ENCODE results near the gene ESPNL. TPM values are rescaled to one million over a fixed set of nuclear protein-coding genes. Genes with fewer than 3 reads are reported as not detected.
"Not testable (repeated sequence)": the region's sequence is repeated elsewhere in the genome, so short reads cannot be mapped to it uniquely, and the experiment has no call there.

ESPNL gene
- total and polyA plus RNA-seq, 10 donors = 0.65 to 6.2 (median 1.7) TPM

DNA sequence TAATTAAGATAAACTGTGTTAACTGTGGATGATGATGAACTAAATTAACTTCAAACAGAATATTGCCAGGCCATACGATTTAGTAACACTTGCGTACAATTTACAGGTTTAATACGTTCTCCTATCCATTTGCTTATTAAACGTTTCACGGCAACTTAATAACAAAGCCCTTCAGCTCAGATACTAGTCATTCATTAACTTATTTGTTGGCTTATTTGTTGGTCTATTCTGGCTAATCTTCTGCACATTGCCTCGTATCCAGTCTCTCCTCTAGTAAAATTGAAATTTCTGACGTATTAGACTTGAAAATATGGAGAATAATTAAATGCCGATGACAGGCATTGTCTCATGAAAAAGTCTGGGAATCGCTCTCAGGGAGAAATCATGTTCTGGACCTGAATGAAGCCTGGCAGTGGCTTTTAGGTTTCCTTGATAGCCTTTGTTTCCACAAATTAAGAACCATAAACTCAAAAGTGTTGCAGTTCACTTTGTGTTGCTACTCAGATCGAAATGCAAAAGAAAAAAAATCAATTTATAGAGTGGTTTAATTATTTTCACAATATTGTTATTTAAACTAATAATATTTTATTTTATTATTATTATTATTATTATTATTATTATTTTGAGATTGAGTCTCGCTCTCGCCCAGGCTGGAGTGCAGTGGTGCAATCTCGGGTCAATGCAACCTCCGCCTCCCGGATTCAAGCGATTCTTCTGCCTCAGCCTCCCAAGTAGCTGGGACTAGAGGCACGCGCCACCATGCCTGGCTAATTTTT, 34.9 kb upstream of the ESPNL start:
- no peak for DNase-seq
- H3K36me3 ChIP-seq = peaks cover 0 to 63% (median 35%) of the 10 kb centered on the region in 6 donors
- no peak for TF ChIP-seq POLR2A (IDR thresholded peaks at IDR 0.05)
- TF ChIP-seq POLR2AphosphoS5 (IDR thresholded peaks at IDR 0.05) = no peak
- TF ChIP-seq, protein P1, sequence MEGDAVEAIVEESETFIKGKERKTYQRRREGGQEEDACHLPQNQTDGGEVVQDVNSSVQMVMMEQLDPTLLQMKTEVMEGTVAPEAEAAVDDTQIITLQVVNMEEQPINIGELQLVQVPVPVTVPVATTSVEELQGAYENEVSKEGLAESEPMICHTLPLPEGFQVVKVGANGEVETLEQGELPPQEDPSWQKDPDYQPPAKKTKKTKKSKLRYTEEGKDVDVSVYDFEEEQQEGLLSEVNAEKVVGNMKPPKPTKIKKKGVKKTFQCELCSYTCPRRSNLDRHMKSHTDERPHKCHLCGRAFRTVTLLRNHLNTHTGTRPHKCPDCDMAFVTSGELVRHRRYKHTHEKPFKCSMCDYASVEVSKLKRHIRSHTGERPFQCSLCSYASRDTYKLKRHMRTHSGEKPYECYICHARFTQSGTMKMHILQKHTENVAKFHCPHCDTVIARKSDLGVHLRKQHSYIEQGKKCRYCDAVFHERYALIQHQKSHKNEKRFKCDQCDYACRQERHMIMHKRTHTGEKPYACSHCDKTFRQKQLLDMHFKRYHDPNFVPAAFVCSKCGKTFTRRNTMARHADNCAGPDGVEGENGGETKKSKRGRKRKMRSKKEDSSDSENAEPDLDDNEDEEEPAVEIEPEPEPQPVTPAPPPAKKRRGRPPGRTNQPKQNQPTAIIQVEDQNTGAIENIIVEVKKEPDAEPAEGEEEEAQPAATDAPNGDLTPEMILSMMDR (IDR thresholded peaks at IDR 0.05 in 8 of 11, conservative IDR thresholded peaks at IDR 0.05 in 3 of 11) = no peak
- H3K27me3 ChIP-seq (replicated peaks in 1 of 7) = no peaks in the 10 kb centered on the region
- WGBS, 5 donors = 86 to 90% (median 86%) methylated on average over 18 of the region's 18 CpGs
- H3K9me3 ChIP-seq = no peaks in the 10 kb centered on the region
- H3K4me3 ChIP-seq = no peak overlapping the region
- peaks cover 0 to 33% (median 17%) of the 10 kb centered on the region in 6 donors for H3K4me1 ChIP-seq
- H3K27ac ChIP-seq = no peak overlapping the region
- intact Hi-C loops (cut with DNase I; ENCODE audit: low total_unique reads) = no loop called here

DNA sequence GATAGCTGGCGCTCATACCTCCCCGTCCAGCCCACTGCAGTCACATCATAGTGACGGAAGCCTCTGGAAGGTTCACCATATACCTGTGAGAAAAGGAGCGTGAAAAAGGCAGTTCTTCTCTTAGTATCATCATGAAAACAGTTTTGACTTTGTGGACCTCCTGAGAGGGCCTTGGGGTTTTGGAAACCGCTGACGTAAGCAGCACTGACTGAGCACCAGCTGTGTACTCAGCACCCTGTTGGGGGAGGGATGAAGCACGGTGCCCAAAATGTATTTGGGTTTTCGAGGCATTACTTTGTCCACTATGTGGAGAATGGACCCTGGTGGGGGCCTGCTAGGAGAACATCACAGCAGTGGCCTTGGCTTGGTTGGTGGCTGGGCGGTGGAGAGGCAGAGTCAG, 33.9 kb upstream of the ESPNL start:
- H3K36me3 ChIP-seq = peaks cover 0 to 73% (median 40%) of the 10 kb centered on the region in 6 donors
- TF ChIP-seq POLR2AphosphoS5 (IDR thresholded peaks at IDR 0.05) = no peak
- no peak for TF ChIP-seq POLR2A (IDR thresholded peaks at IDR 0.05)
- TF ChIP-seq, protein P1 (IDR thresholded peaks at IDR 0.05 in 8 of 11, conservative IDR thresholded peaks at IDR 0.05 in 3 of 11) = no peak
- no peak for DNase-seq
- 86 to 94% (median 86%) methylated on average over 9 of the region's 9 CpGs for WGBS, 5 donors
- H3K4me3 ChIP-seq = no peak overlapping the region
- H3K9me3 ChIP-seq = no peaks in the 10 kb centered on the region
- no peaks in the 10 kb centered on the region for H3K27me3 ChIP-seq (replicated peaks in 1 of 7)
- intact Hi-C loops (cut with DNase I; ENCODE audit: low total_unique reads) = no loop called here
- H3K27ac ChIP-seq = no peak overlapping the region
- H3K4me1 ChIP-seq = peaks cover 0 to 31% (median 16%) of the 10 kb centered on the region in 6 donors

DNA sequence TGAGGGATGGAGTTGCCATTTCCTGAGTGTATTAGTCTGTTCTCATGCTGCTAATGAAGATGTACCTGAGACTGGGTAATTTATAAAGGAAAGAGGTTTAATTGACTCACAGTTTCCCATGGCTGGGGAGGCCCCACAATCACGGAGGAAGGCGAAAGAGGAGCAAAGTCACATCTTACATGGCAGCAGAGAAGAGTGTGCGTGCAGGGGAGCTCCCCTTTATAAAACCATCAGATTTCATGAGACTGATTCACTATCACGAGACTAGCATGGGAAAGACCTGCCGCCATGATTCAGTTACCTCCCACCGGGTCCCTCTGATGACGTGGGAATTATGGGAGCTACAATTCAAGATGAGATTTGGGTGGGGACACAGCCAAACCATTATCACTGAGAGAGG, 33.4 kb upstream of the ESPNL start:
- intact Hi-C loops (cut with DNase I; ENCODE audit: low total_unique reads); DNase-seq: not testable (repeated sequence)
- 92 to 96% (median 93%) methylated on average over 7 of the region's 7 CpGs for WGBS, 5 donors

DNA sequence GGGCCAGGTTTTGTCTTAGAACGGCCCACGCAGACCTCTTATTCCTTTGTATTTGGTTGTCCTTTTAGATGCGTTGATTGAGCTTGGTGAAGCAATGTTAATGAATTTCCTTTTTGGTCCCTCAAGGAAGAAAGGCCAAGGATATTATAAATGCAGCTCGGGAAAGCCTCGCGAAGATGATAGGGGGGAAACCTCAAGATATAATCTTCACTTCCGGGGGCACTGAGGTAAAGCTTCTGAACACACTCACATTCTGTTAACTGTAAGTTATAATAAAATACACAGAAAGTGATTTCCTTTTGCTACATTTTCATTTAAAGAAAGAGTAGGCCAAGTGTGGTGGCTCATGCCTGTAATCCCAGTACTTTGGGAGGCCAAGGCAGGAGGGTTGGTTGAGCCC, 32.2 kb upstream of the ESPNL start:
- intact Hi-C loops (cut with DNase I; ENCODE audit: low total_unique reads) = no loop called here
- 76 to 89% (median 83%) methylated on average over 7 of the region's 7 CpGs for WGBS, 5 donors

More for the DNA sequence above, 33.4 kb upstream of the ESPNL start:
- H3K36me3 ChIP-seq = peaks cover 0 to 78% (median 44%) of the 10 kb centered on the region in 6 donors
- H3K27ac ChIP-seq; H3K27me3 ChIP-seq (replicated peaks in 1 of 7); H3K4me3 ChIP-seq; H3K9me3 ChIP-seq: not testable (repeated sequence)
- peaks cover 0 to 26% (median 12%) of the 10 kb centered on the region in 6 donors for H3K4me1 ChIP-seq

More for the DNA sequence above, 32.2 kb upstream of the ESPNL start:
- no peak for TF ChIP-seq POLR2A (IDR thresholded peaks at IDR 0.05)
- TF ChIP-seq, protein P1 (IDR thresholded peaks at IDR 0.05 in 8 of 11, conservative IDR thresholded peaks at IDR 0.05 in 3 of 11) = no peak
- TF ChIP-seq POLR2AphosphoS5 (IDR thresholded peaks at IDR 0.05) = no peak
- no peak for DNase-seq
- Histone ChIP-seq H3K36me3 (peaks cover 0 to 90% (median 46%) of the 10 kb centered on the region in 6 donors), H3K27me3 (replicated peaks in 1 of 7) (no peaks in the 10 kb centered on the region), H3K4me1 (peaks cover 0 to 14% (median 4%) of the 10 kb centered on the region in 6 donors), H3K27ac (no peak overlapping the region), H3K4me3 (no peak overlapping the region), H3K9me3 (peaks cover 0 to 10% (median under 1%) of the 10 kb centered on the region in 8 donors)

Data from spleen (tissue), 11 donors.